HG03442 (cell line): ENCODE results near the gene CDH6.

ENCODE experiments used
- ATAC-seq: cut with Tn5 transposase; IDR thresholded peaks from one replicate; pipeline ENCODE4 v1.9.1; 2021; ENCODE audit warnings: mild to moderate bottlenecking, moderate library complexity; ENCODE audit not compliant: unreplicated experiment

CDH6 gene

GRCh38 chr5:31244921-31245320 is 51.4 kb downstream of the CDH6 start:
- ATAC-seq = no peak

GRCh38 chr5:31247381-31247780 is 53.9 kb downstream of the CDH6 start:
- no peak for ATAC-seq

GRCh38 chr5:31250201-31250600 is 56.7 kb downstream of the CDH6 start:
- ATAC-seq = no peak

- ATAC-seq = peak; percentile 67
Observed at GRCh38 chr5:31251032-31251431, 57.5 kb downstream of the CDH6 start.

- no peak for ATAC-seq
Observed at GRCh38 chr5:31255041-31255440, 61.6 kb downstream of the CDH6 start.

GRCh38 chr5:31268256-31268655 is 74.8 kb downstream of the CDH6 start:
- ATAC-seq = no peak

GRCh38 chr5:31268686-31269085 is 75.2 kb downstream of the CDH6 start:
- no peak for ATAC-seq

GRCh38 chr5:31269259-31269658 is 75.8 kb downstream of the CDH6 start:
- ATAC-seq = no peak

GRCh38 chr5:31270396-31270795 is 76.9 kb downstream of the CDH6 start:
- ATAC-seq = no peak

GRCh38 chr5:31271567-31271966 is 78.1 kb downstream of the CDH6 start:
- no peak for ATAC-seq

- no peak for ATAC-seq
Observed at GRCh38 chr5:31273161-31273560, 79.7 kb downstream of the CDH6 start.

- ATAC-seq = peak; percentile 85
Observed at GRCh38 chr5:31273631-31274378, 80.3 kb downstream of the CDH6 start.

- ATAC-seq = no peak
Observed at GRCh38 chr5:31280210-31280609, 86.7 kb downstream of the CDH6 start.

GRCh38 chr5:31283326-31283725 is 89.8 kb downstream of the CDH6 start:
- ATAC-seq = no peak

- no peak for ATAC-seq
Observed at GRCh38 chr5:31285025-31285424, 91.5 kb downstream of the CDH6 start.

GRCh38 chr5:31287985-31288384 is 94.5 kb downstream of the CDH6 start:
- no peak for ATAC-seq

- no peak for ATAC-seq
Observed at GRCh38 chr5:31289429-31289828, 95.9 kb downstream of the CDH6 start.

GRCh38 chr5:31291323-31291854 is 97.9 kb downstream of the CDH6 start:
- ATAC-seq = no peak

- no peak for ATAC-seq
Observed at GRCh38 chr5:31300501-31300900, 107.0 kb downstream of the CDH6 start.

GRCh38 chr5:31301833-31302232 is 108.3 kb downstream of the CDH6 start:
- no peak for ATAC-seq

GRCh38 chr5:31303688-31304087 is 110.2 kb downstream of the CDH6 start:
- no peak for ATAC-seq

- no peak for ATAC-seq
Observed at GRCh38 chr5:31317665-31318064, 124.2 kb downstream of the CDH6 start.

GRCh38 chr5:31319335-31319734 is 125.8 kb downstream of the CDH6 start:
- ATAC-seq = no peak
